KOPT-K1 (cell line): ENCODE results near the gene ORAI3.
"Not testable (repeated sequence)": the region's sequence is repeated elsewhere in the genome, so short reads cannot be mapped to it uniquely, and the experiment has no call there.

ENCODE experiments used
- H3K27ac ChIP-seq: fragments of 200-600 bp; sonication (generic); 2 replicates; pipeline ENCODE4 v1.5.1; 2016; ENCODE audit warnings: antibody characterized with exemption, mild to moderate bottlenecking, low read depth, low read length; ENCODE audit not compliant: poor library complexity, severe bottlenecking
- H3K36me3 ChIP-seq: fragments of 200-600 bp; sonication (generic); 2 replicates; pipeline ENCODE4 v1.5.1; 2017; ENCODE audit warnings: antibody characterized with exemption, mild to moderate bottlenecking, low read length, moderate library complexity; ENCODE audit not compliant: insufficient read depth
- H3K9me3 ChIP-seq: fragments of 200-600 bp; sonication (generic); 2 replicates; pipeline ENCODE4 v1.5.1; 2017; ENCODE audit warnings: antibody characterized with exemption, low read length, mild to moderate bottlenecking; ENCODE audit not compliant: insufficient read depth, poor library complexity, severe bottlenecking

The ORAI3 gene

GRCh38 chr16:30929167-30929566 is 19.7 kb upstream of the ORAI3 start:
- H3K36me3 ChIP-seq, result peaks cover 81% of the 10 kb centered on the region
- H3K9me3 ChIP-seq, result no peaks in the 10 kb centered on the region
- no peak overlapping the region for H3K27ac ChIP-seq

GRCh38 chr16:30930160-30930571 is 18.7 kb upstream of the ORAI3 start:
- Histone ChIP-seq H3K9me3 (no peaks in the 10 kb centered on the region), H3K27ac (no peak overlapping the region), H3K36me3 (peaks cover 81% of the 10 kb centered on the region)

GRCh38 chr16:30931068-30931650 is 17.7 kb upstream of the ORAI3 start:
- H3K36me3 ChIP-seq, result peaks cover 79% of the 10 kb centered on the region
- H3K9me3 ChIP-seq, result no peaks in the 10 kb centered on the region
- H3K27ac ChIP-seq, result no peak overlapping the region

GRCh38 chr16:30934827-30935557 is 13.9 kb upstream of the ORAI3 start:
- H3K36me3 ChIP-seq, result peaks cover 58% of the 10 kb centered on the region
- no peaks in the 10 kb centered on the region for H3K9me3 ChIP-seq
- H3K27ac ChIP-seq, result peak overlapping the region; percentile 39

- peaks cover 56% of the 10 kb centered on the region for H3K36me3 ChIP-seq
- H3K9me3 ChIP-seq, result no peaks in the 10 kb centered on the region
- peak overlapping the region; percentile 62 for H3K27ac ChIP-seq
Observed at GRCh38 chr16:30937692-30938091, 11.2 kb upstream of the ORAI3 start.

GRCh38 chr16:30939571-30939970 is 9.3 kb upstream of the ORAI3 start:
- not testable (repeated sequence) for H3K9me3 ChIP-seq, H3K27ac ChIP-seq
- H3K36me3 ChIP-seq, result peaks cover 58% of the 10 kb centered on the region

GRCh38 chr16:30941600-30942425 is 7.1 kb upstream of the ORAI3 start:
- Histone ChIP-seq H3K27ac (peak overlapping the region; percentile 44), H3K9me3 (no peaks in the 10 kb centered on the region), H3K36me3 (peaks cover 64% of the 10 kb centered on the region)

- Histone ChIP-seq H3K36me3 (peaks cover 64% of the 10 kb centered on the region), H3K27ac (peak overlapping the region; percentile 44), H3K9me3 (no peaks in the 10 kb centered on the region)
Observed at GRCh38 chr16:30942426-30942806, 6.5 kb upstream of the ORAI3 start.

- no peaks in the 10 kb centered on the region for H3K9me3 ChIP-seq
- H3K27ac ChIP-seq, result no peak overlapping the region
- H3K36me3 ChIP-seq, result peaks cover 74% of the 10 kb centered on the region
Observed at GRCh38 chr16:30944352-30944751, 4.5 kb upstream of the ORAI3 start.

GRCh38 chr16:30946671-30947540 is 2.0 kb upstream of the ORAI3 start:
- no peak overlapping the region for H3K27ac ChIP-seq

GRCh38 chr16:30947541-30947858 is 1.4 kb upstream of the ORAI3 start:
- Histone ChIP-seq H3K9me3 (no peaks in the 10 kb centered on the region), H3K27ac (no peak overlapping the region), H3K36me3 (peaks cover 47% of the 10 kb centered on the region)

More at GRCh38 chr16:30946671-30947540, 2.0 kb upstream of the ORAI3 start:
- H3K9me3 ChIP-seq, result no peaks in the 10 kb centered on the region
- H3K36me3 ChIP-seq, result peaks cover 53% of the 10 kb centered on the region

GRCh38 chr16:30947859-30948666 is 805 bp upstream of the ORAI3 start:
- H3K27ac ChIP-seq, result peak overlapping the region; percentile 77
- H3K36me3 ChIP-seq, result peaks cover 41% of the 10 kb centered on the region
- H3K9me3 ChIP-seq, result no peaks in the 10 kb centered on the region

GRCh38 chr16:30949650-30950515 is 1.0 kb downstream of the ORAI3 start:
- Histone ChIP-seq H3K27ac (peak overlapping the region; percentile 77), H3K36me3 (peaks cover 26% of the 10 kb centered on the region; the same call in 1 of the 2 replicates), H3K9me3 (no peaks in the 10 kb centered on the region)
